GM19043 (cell line): ENCODE measurements around the gene NAT16.
A peak's percentile ranks its signal among the peaks of the same experiment; 100 is the strongest.

ENCODE experiments used
- ATAC-seq: cut with Tn5 transposase; IDR thresholded peaks from one replicate; pipeline ENCODE4 v1.9.1; 2021; ENCODE audit warnings: low read depth; ENCODE audit not compliant: unreplicated experiment

Gene NAT16

GRCh38 chr7:101172854-101173751, 7.0 kb downstream of the NAT16 start:
- no peak for ATAC-seq

- no peak for ATAC-seq
Measured at GRCh38 chr7:101172005-101172853, 7.9 kb downstream of the NAT16 start.

GRCh38 chr7:101171442-101171837, 8.7 kb downstream of the NAT16 start:
- ATAC-seq, result no peak

GRCh38 chr7:101170617-101171441, 9.3 kb downstream of the NAT16 start:
- ATAC-seq, result no peak

- no peak for ATAC-seq
Measured at GRCh38 chr7:101169838-101170551, 10.1 kb downstream of the NAT16 start.

- no peak for ATAC-seq
Measured at GRCh38 chr7:101169110-101169837, 10.8 kb downstream of the NAT16 start.

GRCh38 chr7:101168412-101169049, 11.6 kb downstream of the NAT16 start:
- ATAC-seq, result no peak

GRCh38 chr7:101167645-101168411, 12.3 kb downstream of the NAT16 start:
- no peak for ATAC-seq

GRCh38 chr7:101166909-101167644, 13.0 kb downstream of the NAT16 start:
- ATAC-seq, result no peak

GRCh38 chr7:101166648-101166908, 13.5 kb downstream of the NAT16 start:
- ATAC-seq, result no peak

GRCh38 chr7:101165958-101166647, 14.0 kb downstream of the NAT16 start:
- ATAC-seq, result no peak

GRCh38 chr7:101165075-101165957, 14.8 kb downstream of the NAT16 start, which contains the start of gene VGF:
VGF (minus strand) TSS chr7:101165569; CDS start chr7:101164843, 726 bp downstream.
- ATAC-seq, result peak; percentile 80

- ATAC-seq, result no peak
Measured at GRCh38 chr7:101164071-101164840, 15.8 kb downstream of the NAT16 start.

GRCh38 chr7:101163279-101164070, 16.6 kb downstream of the NAT16 start:
- ATAC-seq, result no peak
